Lower lobe of right lung (tissue), 2 donors: ENCODE results near the gene CFAP99. TPM values are rescaled to one million over a fixed set of nuclear protein-coding genes. Genes with fewer than 3 reads are reported as not detected.

Experiments
- ATAC-seq, 2 donors: fragments of 200-7000 bp; cut with Tn5 transposase; one replicate each; pipeline ENCODE4 v1.9.1; 2020 to 2022; ENCODE audit warnings: mild to moderate bottlenecking in 2 of 2, moderate library complexity in 2 of 2
- DNase-seq: peaks from one replicate; pipeline ENCODE4 v3.0.0-alpha.2; 2020
- H3K27ac ChIP-seq: fragments of 200-600 bp; one replicate; pipeline ENCODE4 v1.8.0; 2022
- H3K27me3 ChIP-seq: fragments of 200-600 bp; one replicate; pipeline ENCODE4 v1.8.0; 2022; ENCODE audit warnings: low read depth
- H3K36me3 ChIP-seq: fragments of 200-600 bp; one replicate; pipeline ENCODE4 v1.8.0; 2022; ENCODE audit warnings: mild to moderate bottlenecking
- H3K4me1 ChIP-seq: fragments of 200-600 bp; one replicate; pipeline ENCODE4 v1.8.0; 2022
- H3K4me3 ChIP-seq: fragments of 200-600 bp; one replicate; pipeline ENCODE4 v1.8.0; 2022; ENCODE audit warnings: mild to moderate bottlenecking
- H3K9me3 ChIP-seq: fragments of 200-600 bp; one replicate; pipeline ENCODE4 v1.8.0; 2022
- CTCF ChIP-seq: fragments of 200-600 bp; IDR thresholded peaks from one replicate; pipeline ENCODE4 v1.8.0; 2022; ENCODE audit warnings: antibody characterized with exemption, mild to moderate bottlenecking
- intact Hi-C: fragments of 100-400 bp; cut with DNase I; formaldehyde crosslinking; loops from one replicate; pipeline ENCODE4 v1.11.0; 2022
- total RNA-seq: library from RNA; stranded (reverse); fragmentation: NEBNext Ultra II Directional; extraction: Animal tissue kit (Norgen Biotek cat#: 25700); gene quantifications from one replicate; pipeline ENCODE4 v1.2.1, GENCODE V29; 2021
- donor health status: DM: no; HTN: yes; CAD: no; lungs with severe emphysema.

Gene CFAP99
- total RNA-seq, 1 donor from 2014 or later = 4.3 TPM

- Histone ChIP-seq H3K36me3 (no peaks in the 10 kb centered on the region), H3K4me1 (no peaks in the 10 kb centered on the region), H3K27ac (no peak overlapping the region), H3K4me3 (no peak overlapping the region), H3K27me3 (no peaks in the 10 kb centered on the region), H3K9me3 (no peaks in the 10 kb centered on the region)
- DNase-seq (peak; percentile 77), ATAC-seq (peak; percentile 77 to 80)
- peak; percentile 75 for TF ChIP-seq CTCF
- intact Hi-C loops = no loop called here
Measured at GRCh38 chr4:2441393-2442174, 22.8 kb downstream of the CFAP99 start.

DNA sequence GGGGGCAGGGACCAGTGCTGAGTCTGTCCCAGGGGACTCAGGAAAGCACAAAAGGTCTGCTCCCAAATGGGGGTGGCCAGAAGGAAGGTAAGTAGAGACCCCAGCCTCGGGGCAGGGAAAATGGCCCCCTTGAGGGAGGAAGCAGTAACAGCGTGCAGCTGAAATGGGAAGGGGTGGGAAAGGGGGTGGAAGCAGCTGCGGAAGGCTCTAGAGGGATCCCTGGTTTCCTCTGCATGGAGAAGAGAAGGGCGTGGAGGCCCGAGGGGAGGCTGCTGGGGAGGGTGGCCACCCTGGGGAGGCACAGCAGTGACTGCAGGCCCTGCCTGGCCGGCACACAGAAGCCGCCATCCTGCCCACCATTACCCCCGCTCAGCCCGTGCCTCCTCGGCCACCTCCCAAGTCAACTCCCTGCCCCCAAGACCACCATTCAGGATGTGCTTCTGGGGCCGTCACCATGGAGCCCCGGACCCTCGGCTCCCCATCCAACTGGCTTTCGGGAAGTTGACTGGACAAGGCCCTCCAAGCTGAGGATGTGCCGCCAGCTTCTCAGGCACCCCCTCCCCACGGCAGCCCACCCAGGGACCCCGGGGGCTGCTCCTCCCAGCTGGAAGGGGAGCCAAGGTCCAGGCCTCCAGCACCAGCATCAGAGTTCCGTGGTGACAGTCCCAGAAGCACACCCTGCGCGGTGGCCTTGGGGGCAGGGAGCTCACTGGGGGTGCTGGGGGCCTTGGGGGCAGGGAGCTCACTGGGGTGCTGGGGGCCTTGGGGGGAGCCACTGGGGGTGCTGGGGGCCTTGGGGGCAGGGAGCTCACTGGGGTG lies 23.6 kb downstream of the CFAP99 start:
- H3K27ac ChIP-seq = no peak overlapping the region
- no peaks in the 10 kb centered on the region for H3K27me3 ChIP-seq
- ATAC-seq (no peak), DNase-seq (no peak)
- no peaks in the 10 kb centered on the region for H3K4me1 ChIP-seq
- no peaks in the 10 kb centered on the region for H3K9me3 ChIP-seq
- no peak overlapping the region for H3K4me3 ChIP-seq
- H3K36me3 ChIP-seq = no peaks in the 10 kb centered on the region
- intact Hi-C loops = no loop called here
- no peak for TF ChIP-seq CTCF

DNA sequence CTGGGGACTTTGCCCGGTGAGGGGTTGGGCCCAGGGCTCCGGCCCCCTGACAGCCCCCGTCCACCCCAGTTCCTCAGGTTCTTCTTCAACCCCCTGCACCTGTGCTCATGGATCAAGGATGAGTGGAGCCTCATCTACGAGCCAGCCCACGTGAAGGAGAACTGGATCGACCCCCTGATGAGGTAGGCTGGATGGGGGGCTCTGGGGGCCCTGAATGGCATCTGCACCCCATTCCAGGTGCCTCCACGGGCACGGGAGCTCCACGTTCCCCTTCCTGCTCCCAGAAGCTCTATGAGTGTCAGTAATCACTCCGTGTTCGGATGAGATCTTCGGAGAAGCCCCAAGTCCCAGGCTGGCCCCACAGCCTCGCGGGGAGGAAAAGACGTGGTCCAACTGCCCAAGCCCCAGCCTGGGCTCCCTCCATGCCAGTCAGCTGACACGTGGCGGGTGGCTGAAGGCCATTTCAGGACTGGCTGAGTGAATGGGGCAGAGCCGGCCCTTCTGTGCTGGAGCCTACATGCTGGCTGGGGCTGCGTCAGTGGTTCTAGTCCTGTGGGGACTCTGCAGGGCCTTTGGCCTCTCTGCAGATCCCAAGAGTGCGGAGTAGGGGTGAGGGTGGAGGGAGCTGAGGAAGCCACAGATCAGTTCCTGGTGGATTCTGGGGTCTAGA lies 24.4 kb downstream of the CFAP99 start:
- no peaks in the 10 kb centered on the region for H3K27me3 ChIP-seq
- no peaks in the 10 kb centered on the region for H3K4me1 ChIP-seq
- TF ChIP-seq CTCF = no peak
- H3K9me3 ChIP-seq = no peaks in the 10 kb centered on the region
- H3K36me3 ChIP-seq = no peaks in the 10 kb centered on the region
- DNase-seq = no peak
- no peak overlapping the region for H3K27ac ChIP-seq
- no peak overlapping the region for H3K4me3 ChIP-seq
- ATAC-seq = no peak
- intact Hi-C loops = no loop called here

DNA sequence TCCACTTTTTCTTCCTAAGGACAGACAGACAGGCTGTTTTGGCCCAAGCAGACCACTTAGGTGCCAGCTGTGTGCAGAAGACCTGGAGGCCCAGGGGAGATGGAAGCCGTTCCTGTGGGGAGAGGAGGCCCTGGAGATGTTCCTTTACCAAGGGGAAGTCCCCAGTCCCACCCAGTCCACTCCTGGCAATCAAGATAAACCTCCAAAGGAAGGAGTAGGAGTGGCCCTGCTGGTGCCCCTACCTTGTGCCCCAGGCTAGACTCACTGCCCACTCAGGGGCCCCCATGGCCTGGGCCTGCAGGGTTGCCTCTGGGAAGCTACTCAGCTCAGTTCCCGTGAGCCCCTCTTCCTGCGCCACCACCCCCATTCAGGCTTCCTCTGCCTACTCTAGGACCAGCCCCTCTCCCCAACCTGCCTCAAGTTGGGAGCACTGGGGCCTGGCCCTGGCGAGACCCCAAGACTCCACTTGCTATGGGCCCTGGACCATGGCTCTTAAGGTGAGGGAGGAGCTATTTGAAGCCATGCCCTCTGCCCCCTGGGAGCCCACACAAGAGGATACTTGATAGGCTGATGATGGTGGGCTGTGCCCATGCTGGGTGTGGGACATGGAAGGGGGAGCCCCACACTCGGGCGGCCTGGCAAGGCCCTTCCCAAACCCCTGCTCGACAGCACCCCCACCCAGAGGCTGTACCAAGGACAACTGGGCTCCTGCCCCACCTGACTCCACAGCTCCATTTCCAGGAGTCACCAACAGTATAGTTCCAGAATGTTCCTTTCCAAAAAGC lies 25.4 kb downstream of the CFAP99 start:
- DNase-seq (no peak), ATAC-seq (no peak)
- intact Hi-C loops = no loop called here
- no peaks in the 10 kb centered on the region for H3K27me3 ChIP-seq
- H3K27ac ChIP-seq = no peak overlapping the region
- no peak overlapping the region for H3K4me3 ChIP-seq
- no peaks in the 10 kb centered on the region for H3K4me1 ChIP-seq
- no peaks in the 10 kb centered on the region for H3K36me3 ChIP-seq
- TF ChIP-seq CTCF = no peak
- no peaks in the 10 kb centered on the region for H3K9me3 ChIP-seq

DNA sequence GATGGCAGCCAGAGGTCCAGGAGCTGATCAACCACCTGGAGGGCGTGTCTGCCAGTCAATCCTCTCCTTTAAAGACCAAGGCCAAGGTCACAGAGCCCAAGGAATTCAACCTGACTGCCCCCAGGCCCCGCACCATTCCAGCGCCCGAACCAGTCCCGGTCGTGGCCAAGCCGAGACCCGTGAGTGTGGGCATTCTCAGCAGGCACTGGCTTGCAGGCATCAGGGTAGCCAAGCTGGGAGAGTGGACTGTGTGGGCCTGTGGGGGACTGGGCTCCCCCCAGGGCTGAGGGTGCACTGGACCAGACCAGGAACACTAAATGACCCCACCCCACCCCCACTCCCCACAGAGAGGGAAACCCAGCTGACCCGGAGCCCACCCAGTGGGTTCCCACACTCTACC lies 26.4 kb downstream of the CFAP99 start:
- no peak for DNase-seq
- no peak overlapping the region for H3K4me3 ChIP-seq
- H3K9me3 ChIP-seq = no peaks in the 10 kb centered on the region
- H3K27ac ChIP-seq = no peak overlapping the region
- TF ChIP-seq CTCF = no peak
- no peaks in the 10 kb centered on the region for H3K4me1 ChIP-seq
- intact Hi-C loops = no loop called here
- no peaks in the 10 kb centered on the region for H3K27me3 ChIP-seq
- no peaks in the 10 kb centered on the region for H3K36me3 ChIP-seq
- ATAC-seq = no peak
